GM20000 (cell line): ENCODE measurements around the gene CARMIL1.
"Not testable (repeated sequence)": the region's sequence is repeated elsewhere in the genome, so short reads cannot be mapped to it uniquely, and the experiment has no call there.

Source experiments
- DNase-seq: peaks from one replicate; pipeline ENCODE4 v3.0.0; 2012; ENCODE audit warnings: low spot score
- CTCF ChIP-seq: IDR thresholded peaks from 2 replicates; pipeline ENCODE4 v1.5.1; 2012; ENCODE audit warnings: mild to moderate bottlenecking, control low read depth; ENCODE audit errors: extremely low read depth, missing control alignments

The CARMIL1 gene

DNA sequence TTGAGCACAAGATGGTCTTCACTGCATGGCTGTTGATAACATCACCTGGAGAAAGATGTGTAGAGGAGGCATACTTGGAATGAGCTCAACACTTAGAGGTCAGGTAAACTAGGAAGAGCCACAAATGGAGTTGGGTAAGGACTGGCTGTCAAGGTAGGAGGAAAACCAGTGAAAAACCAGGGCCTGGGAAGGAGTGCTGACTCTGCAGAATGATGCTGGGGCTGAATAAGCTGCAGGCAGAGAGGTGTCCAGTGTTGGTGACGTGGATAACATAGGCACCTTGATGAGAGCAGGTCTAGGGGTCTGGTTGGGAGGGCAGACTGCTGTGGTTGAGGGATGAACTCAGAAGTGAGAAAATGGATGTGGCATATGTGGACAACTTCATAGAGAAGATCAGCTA, 160.2 kb downstream of the CARMIL1 start:
- TF ChIP-seq CTCF = no peak
- DNase-seq = no peak

DNA sequence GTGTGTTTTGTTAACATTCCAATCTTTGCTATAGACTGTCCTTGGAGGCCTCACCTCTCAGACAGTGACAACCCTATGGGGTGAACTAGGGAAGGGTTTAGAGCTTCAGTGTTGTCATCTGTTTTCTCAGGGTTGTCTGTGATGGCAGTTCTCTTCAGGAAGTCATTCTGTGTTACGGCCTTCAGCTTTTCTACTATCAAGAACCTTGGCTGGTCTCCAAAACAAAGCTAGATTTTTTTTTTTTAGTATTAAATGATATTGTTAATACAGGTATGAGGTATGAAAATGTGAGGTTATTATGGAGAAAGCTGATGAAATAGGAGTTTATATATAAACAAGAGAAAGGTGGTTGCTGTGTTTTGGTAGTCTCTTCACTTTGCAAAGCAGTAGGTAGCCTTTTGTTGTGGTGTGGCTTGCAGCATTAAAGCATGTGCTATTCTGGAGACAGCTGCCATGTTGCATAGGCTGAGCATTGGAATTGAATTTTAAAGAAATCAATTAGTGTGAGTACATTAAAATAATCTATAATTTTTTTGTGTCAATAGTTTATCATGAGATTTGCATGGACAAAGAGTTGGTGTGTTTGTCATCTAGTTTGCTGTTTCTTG, 162.6 kb downstream of the CARMIL1 start:
- DNase-seq = no peak
- TF ChIP-seq CTCF = no peak

DNA sequence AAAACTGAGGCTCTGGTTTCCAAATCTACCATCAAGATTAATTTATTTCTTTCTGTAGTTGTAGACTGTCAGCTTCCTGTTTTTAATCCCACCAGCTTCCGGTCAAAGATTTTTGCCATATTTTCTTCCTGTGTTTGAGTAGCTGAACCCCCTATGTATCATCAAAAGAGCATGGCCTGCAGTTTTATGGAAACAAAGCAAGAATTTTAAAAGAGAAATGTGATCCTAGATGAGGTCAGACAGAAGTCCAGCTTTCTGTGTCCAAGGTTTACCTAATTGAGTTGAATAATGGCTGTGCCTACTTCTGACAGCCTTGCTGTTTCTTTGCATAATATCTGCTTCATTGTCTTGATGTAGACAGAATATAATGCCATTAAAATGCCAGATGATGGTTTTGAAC, 163.7 kb downstream of the CARMIL1 start:
- no peak for TF ChIP-seq CTCF

DNA sequence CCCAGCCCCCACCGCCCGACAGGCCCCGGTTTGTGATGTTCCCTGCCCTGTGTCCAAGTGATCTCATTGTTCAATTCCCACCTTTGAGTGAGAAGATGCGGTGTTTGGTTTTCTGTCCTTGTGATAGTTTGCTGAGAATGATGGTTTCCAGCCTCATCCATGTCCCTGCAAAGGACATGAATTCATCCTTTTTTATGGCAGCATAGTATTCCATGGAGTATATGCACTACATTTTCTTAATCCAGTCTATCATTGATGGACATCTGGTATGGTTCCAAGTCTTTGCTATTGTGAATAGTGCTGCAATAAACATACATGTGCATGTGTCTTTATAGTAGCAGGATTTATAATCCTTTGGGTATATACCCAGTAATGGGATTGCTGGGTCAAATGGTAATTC, 165.3 kb downstream of the CARMIL1 start:
- DNase-seq = not testable (repeated sequence)

More for the DNA sequence above, 163.7 kb downstream of the CARMIL1 start:
- DNase-seq = no peak

- TF ChIP-seq CTCF = no peak
- no peak for DNase-seq
Measured at GRCh38 chr6:25446830-25447569, 167.8 kb downstream of the CARMIL1 start.

DNA sequence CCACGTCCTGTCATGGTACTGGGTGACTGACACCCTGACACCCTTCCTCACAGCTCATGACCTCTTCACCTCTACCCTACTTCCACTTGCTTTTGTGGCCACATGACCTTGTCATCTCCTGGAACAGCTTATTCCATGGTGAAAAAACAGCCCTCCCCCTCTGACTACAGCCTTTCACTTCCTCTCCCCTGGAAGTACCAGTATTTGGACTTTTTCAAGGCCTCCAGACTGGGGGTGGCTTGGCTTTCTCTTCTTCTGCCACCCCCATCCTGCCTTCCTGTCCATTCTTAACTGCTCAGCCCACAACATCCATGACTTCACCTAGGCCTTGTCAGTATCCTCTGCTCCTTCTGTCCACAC, 168.4 kb downstream of the CARMIL1 start:
- no peak for TF ChIP-seq CTCF
- peak; percentile 8 for DNase-seq

- DNase-seq = no peak
- no peak for TF ChIP-seq CTCF
Measured at GRCh38 chr6:25448965-25449538, 169.9 kb downstream of the CARMIL1 start.
